Glomerular visceral epithelial cell (primary cell): ENCODE measurements around the gene TEKT5.
A peak's percentile ranks its signal among the peaks of the same experiment; 100 is the strongest.
"Not testable (repeated sequence)": the region's sequence is repeated elsewhere in the genome, so short reads cannot be mapped to it uniquely, and the experiment has no call there.

Experiments used
- DNase-seq: peaks from one replicate; pipeline ENCODE4 v3.0.0-alpha.2; 2016; ENCODE audit errors: extremely low spot score

Gene TEKT5

GRCh38 chr16:10684511-10685151 is 10.1 kb downstream of the TEKT5 start:
- DNase-seq = no peak

- DNase-seq = no peak
Observed at GRCh38 chr16:10683170-10683569, 11.6 kb downstream of the TEKT5 start.

GRCh38 chr16:10682604-10683003 is 12.1 kb downstream of the TEKT5 start:
- DNase-seq = no peak

- DNase-seq = no peak
Observed at GRCh38 chr16:10681310-10682308, 13.1 kb downstream of the TEKT5 start.

- no peak for DNase-seq
Observed at GRCh38 chr16:10679921-10680320, 14.8 kb downstream of the TEKT5 start.

- not testable (repeated sequence) for DNase-seq
Observed at GRCh38 chr16:10679441-10679840, 15.3 kb downstream of the TEKT5 start.

- DNase-seq = no peak
Observed at GRCh38 chr16:10678655-10679054, 16.1 kb downstream of the TEKT5 start.

GRCh38 chr16:10676284-10676683 is 18.4 kb downstream of the TEKT5 start:
- no peak for DNase-seq

- no peak for DNase-seq
Observed at GRCh38 chr16:10675861-10676260, 18.9 kb downstream of the TEKT5 start.

- DNase-seq = no peak
Observed at GRCh38 chr16:10675216-10675615, 19.5 kb downstream of the TEKT5 start.

GRCh38 chr16:10671729-10672128 is 23.0 kb downstream of the TEKT5 start:
- DNase-seq = no peak

- no peak for DNase-seq
Observed at GRCh38 chr16:10669791-10670190, 24.9 kb downstream of the TEKT5 start.

GRCh38 chr16:10668322-10669045 is 26.2 kb downstream of the TEKT5 start:
- DNase-seq = peak; percentile 8

GRCh38 chr16:10667239-10667638 is 27.5 kb downstream of the TEKT5 start:
- DNase-seq = no peak

GRCh38 chr16:10666291-10666690 is 28.4 kb downstream of the TEKT5 start:
- DNase-seq = no peak

GRCh38 chr16:10665166-10665565 is 29.6 kb downstream of the TEKT5 start:
- DNase-seq = no peak

GRCh38 chr16:10664720-10665126 is 30.0 kb downstream of the TEKT5 start:
- DNase-seq = no peak

- DNase-seq = no peak
Observed at GRCh38 chr16:10663744-10664143, 31.0 kb downstream of the TEKT5 start.

- DNase-seq = no peak
Observed at GRCh38 chr16:10663146-10663545, 31.6 kb downstream of the TEKT5 start.

- DNase-seq = no peak
Observed at GRCh38 chr16:10662212-10662611, 32.5 kb downstream of the TEKT5 start.

- DNase-seq = no peak
Observed at GRCh38 chr16:10661737-10662136, 33.0 kb downstream of the TEKT5 start.

GRCh38 chr16:10660950-10661635 is 33.6 kb downstream of the TEKT5 start:
- no peak for DNase-seq
